Right lobe of liver (tissue), 6 donors: ENCODE measurements around the gene TUBG1. TPM values are rescaled to one million over a fixed set of nuclear protein-coding genes. Genes with fewer than 3 reads are reported as not detected.
A peak's percentile ranks its signal among the peaks of the same experiment; 100 is the strongest.
"Not testable (repeated sequence)": the region's sequence is repeated elsewhere in the genome, so short reads cannot be mapped to it uniquely, and the experiment has no call there.

ENCODE experiments used
- ATAC-seq, 4 donors: fragments of 200-7000 bp; cut with Tn5 transposase; one replicate each; pipeline ENCODE4 v1.9.1; 2020; ENCODE audit warnings: mild to moderate bottlenecking in 4 of 4, moderate library complexity in 4 of 4
- DNase-seq, 3 donors: peaks; one replicate each; pipeline ENCODE4 v3.0.0-alpha.2; 2020
- H3K27ac ChIP-seq, 3 donors: fragments of 200-600 bp; one replicate each; pipeline ENCODE4 v1.8.0; 2022
- H3K27me3 ChIP-seq, 2 donors: fragments of 200-600 bp; one replicate each; pipeline ENCODE4 v1.8.0; 2022
- H3K36me3 ChIP-seq, 4 donors: fragments of 200-600 bp; sonication (generic) in 1 of 4; one replicate each; pipeline versions ENCODE4 v1.5.1 to v1.8.0; 2017 to 2022; ENCODE audit warnings: control low read depth in 1 of 4
- H3K4me1 ChIP-seq, 4 donors: fragments of 200-600 bp; sonication (generic) in 1 of 4; one replicate each; pipeline versions ENCODE4 v1.5.1 to v1.8.0; 2017 to 2022; ENCODE audit warnings: control low read depth in 1 of 4
- H3K4me3 ChIP-seq, 3 donors: fragments of 200-600 bp; one replicate each; pipeline ENCODE4 v1.8.0; 2022
- H3K9me3 ChIP-seq, 4 donors: fragments of 200-600 bp; sonication (generic) in 1 of 4; one replicate each; pipeline versions ENCODE4 v1.5.1 to v1.8.0; 2017 to 2022; ENCODE audit warnings: control low read depth in 1 of 4
- POLR2A ChIP-seq: fragments of 450-650 bp; IDR thresholded peaks from one replicate; pipeline ENCODE4 v1.6.1; 2017; ENCODE audit warnings: antibody characterized with exemption, mild to moderate bottlenecking
- WGBS: methylation state at CpG from one replicate; pipeline ENCODE4 v1.1.6; 2018; ENCODE audit warnings: low coverage, low lambda C conversion rate; ENCODE audit not compliant: insufficient coverage; ENCODE audit errors: missing lambda C conversion rate; 5-methylcytosine and 5-hydroxymethylcytosine counted together
- intact Hi-C, 2 donors: fragments of 100-400 bp; cut with DNase I; formaldehyde crosslinking; loops; one replicate each; pipeline versions ENCODE4 v1.11.2 to v1.14.1; 2022
- total RNA-seq, 6 experiments: library from RNA; depleted of rRNA in 2 of 6; stranded (reverse); fragments of >200 nt in 2 of 6; fragmentation: NEBNext Ultra II Directional in 3 of 6; extraction: Animal tissue kit (Norgen Biotek cat#: 25700) in 3 of 6; gene quantifications; one replicate each; pipeline versions ENCODE4 v1.1.0 to v1.2.4, GENCODE V29; 2016 to 2023
- TF ChIP-seq, protein P1 (sequence below), 4 donors: fragments of 200-600 bp in 3 of 4; fragments of 450-650 bp in 1 of 4; IDR thresholded peaks; one replicate each; pipeline versions ENCODE4 v1.5.1 to v1.8.0; 2016 to 2022; ENCODE audit warnings: antibody characterized with exemption in 4 of 4, mild to moderate bottlenecking in 2 of 4
- donor health status: DM: no; HTN: yes; CAD: no.
- donor health status: DM: no; HTN: no; CAD: no.
- donor health status: DM: no; HTN: no; CAD: no.
- donor health status: DM: no; HTN: yes; CAD: no.
- donor health status: DM: no; HTN: yes; CAD: no.

Gene TUBG1
- total RNA-seq, 6 experiments from 2014 or later: 17.9 to 44.5 (median 22.0) TPM

DNA sequence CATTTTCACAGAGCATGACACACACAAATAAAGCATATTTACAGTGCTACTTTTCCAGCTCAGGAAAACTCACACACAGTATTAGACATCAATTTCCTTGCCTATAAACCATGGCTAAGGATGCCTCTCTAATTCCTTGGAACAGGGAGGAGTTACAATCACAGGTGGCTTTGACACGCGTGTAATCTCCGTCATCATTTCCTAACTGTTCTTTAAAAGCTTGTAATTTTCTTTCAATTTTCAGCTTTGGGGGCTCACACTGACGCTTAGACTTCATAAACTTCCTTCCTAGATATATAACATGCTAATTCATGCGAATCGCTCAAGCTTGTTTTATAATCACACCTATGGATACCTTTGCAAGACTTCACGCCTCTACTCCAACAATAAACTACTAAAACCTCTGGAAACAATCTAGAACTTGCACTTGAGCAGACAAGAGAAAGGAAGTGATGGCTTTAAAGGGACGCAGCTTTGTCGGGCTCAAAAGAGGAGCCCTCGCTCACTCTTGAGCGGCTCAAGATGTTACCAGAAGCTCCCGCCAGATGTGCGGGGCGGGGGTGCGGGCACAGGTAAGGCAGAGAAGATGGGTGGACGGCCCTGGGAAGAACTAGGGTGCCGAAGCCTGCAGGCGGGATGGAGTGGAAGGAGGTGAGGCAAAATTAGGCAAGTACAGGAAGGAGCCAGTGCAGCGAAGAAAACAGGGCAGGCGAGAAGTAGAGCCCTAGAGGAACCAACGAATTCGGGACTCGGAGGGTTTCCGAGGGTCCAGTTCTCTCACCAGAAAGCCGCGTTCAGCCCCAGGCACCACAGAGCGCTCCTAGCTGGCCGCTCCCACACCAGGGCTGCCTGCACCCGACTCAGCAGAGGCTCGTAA, 940 bp upstream of the TUBG1 start:
- Histone ChIP-seq H3K4me3 (peak overlapping the region; percentile 78 to 80 (median 80)), H3K9me3 (no peaks in the 10 kb centered on the region), H3K36me3 (peaks cover 0 to 16% (median 2%) of the 10 kb centered on the region in 4 donors), H3K4me1 (peaks cover 0 to 26% (median 6%) of the 10 kb centered on the region in 4 donors), H3K27me3 (no peaks in the 10 kb centered on the region), H3K27ac (peak overlapping the region; percentile 48 to 88 (median 80))
- peak; percentile 54 to 70 (median 64) for ATAC-seq
- intact Hi-C loops: no loop called here
- peak in 2 of 3 donors; percentile 48 to 62 for DNase-seq
- WGBS: under 1% methylated on average over 22 of the region's 30 CpGs
- TF ChIP-seq, protein P1, sequence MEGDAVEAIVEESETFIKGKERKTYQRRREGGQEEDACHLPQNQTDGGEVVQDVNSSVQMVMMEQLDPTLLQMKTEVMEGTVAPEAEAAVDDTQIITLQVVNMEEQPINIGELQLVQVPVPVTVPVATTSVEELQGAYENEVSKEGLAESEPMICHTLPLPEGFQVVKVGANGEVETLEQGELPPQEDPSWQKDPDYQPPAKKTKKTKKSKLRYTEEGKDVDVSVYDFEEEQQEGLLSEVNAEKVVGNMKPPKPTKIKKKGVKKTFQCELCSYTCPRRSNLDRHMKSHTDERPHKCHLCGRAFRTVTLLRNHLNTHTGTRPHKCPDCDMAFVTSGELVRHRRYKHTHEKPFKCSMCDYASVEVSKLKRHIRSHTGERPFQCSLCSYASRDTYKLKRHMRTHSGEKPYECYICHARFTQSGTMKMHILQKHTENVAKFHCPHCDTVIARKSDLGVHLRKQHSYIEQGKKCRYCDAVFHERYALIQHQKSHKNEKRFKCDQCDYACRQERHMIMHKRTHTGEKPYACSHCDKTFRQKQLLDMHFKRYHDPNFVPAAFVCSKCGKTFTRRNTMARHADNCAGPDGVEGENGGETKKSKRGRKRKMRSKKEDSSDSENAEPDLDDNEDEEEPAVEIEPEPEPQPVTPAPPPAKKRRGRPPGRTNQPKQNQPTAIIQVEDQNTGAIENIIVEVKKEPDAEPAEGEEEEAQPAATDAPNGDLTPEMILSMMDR (IDR thresholded peaks at IDR 0.05): peak in 1 of 4 donors; percentile 12
- TF ChIP-seq POLR2A: no peak

DNA sequence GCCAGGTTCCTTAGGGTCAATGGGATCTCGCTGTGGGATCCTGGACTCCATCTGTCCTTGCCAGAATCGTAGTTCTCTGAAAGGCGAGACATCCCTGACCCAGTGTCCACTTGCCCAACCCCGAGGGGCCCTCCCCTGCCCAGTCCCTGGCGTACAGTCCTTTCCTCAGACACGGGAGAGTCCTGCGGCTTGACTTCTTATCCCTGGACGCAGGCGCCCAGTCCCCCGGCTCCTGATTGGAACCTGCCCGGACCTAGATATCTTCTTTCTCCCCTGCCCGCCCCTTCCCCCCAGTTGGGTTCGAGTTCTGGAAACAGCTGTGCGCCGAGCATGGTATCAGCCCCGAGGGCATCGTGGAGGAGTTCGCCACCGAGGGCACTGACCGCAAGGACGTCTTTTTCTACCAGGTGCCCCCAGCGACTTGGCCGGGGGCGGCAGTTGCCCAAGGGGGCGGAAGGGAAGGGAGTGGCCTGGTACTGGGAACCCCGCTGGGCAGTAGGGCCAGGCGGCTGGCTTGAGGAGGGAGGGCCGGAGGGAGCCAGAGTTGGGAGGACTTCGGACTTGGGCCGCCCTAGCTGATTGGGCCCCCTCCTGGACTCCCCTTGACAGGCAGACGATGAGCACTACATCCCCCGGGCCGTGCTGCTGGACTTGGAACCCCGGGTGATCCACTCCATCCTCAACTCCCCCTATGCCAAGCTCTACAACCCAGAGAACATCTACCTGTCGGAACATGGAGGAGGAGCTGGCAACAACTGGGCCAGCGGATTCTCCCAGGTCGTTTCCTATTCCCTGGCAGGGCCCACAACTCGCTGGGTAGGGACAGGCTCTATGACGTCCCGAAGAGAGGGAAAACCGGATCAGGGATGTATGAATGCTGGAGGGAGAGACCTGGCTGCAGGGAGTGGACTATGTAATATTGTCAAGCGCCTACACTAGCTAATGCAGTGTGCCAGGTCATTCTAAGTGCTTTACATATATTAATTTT, 625 bp downstream of the TUBG1 start:
- DNase-seq (peak in 2 of 3 donors; percentile 51 to 65), ATAC-seq (peak; percentile 19 to 34 (median 26))
- Histone ChIP-seq H3K27ac (peak overlapping the region; percentile 16 to 72 (median 48)), H3K4me1 (peaks cover 0 to 26% (median 6%) of the 10 kb centered on the region in 4 donors), H3K36me3 (peaks cover 0 to 26% (median 8%) of the 10 kb centered on the region in 4 donors), H3K4me3 (peak overlapping the region; percentile 71 to 80 (median 78))
- not testable (repeated sequence) for H3K27me3 ChIP-seq, H3K9me3 ChIP-seq
- WGBS: 10% methylated on average over 29 of the region's 42 CpGs
- intact Hi-C loops: loop anchor here (10.0 kb wide), 1 partner anchor 75 kb away; the partner anchor contains the start of genes CCR10 (in 2 of the 2) and CNTNAP1 (in 2 of the 2)

DNA sequence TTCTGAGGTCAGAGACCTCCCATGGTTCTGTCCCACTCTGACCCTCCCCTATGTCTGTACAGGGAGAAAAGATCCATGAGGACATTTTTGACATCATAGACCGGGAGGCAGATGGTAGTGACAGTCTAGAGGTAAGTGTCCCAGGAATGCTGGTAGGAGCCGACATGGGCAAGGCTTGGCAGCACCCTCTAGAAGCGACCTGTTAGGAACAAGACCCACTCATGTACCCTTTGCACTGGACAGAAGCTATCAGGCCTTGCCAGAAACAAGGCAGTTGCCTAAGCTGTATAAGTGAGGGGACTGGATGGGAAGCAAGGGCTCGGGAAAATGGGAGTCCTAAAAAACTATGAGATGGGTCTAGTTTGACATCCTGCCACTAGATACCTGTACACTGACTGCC, 2.5 kb downstream of the TUBG1 start:
- intact Hi-C loops: loop anchor here (10.0 kb wide), 1 partner anchor 73 kb away; the partner anchor contains the start of genes CCR10 (in 2 of the 2) and CNTNAP1 (in 2 of the 2)
- H3K4me1 ChIP-seq: peaks cover 0 to 17% (median 6%) of the 10 kb centered on the region in 4 donors
- DNase-seq (no peak), ATAC-seq (no peak)
- H3K9me3 ChIP-seq: no peaks in the 10 kb centered on the region
- TF ChIP-seq, protein P1 (IDR thresholded peaks at IDR 0.05): no peak
- no peak for TF ChIP-seq POLR2A
- no peaks in the 10 kb centered on the region for H3K27me3 ChIP-seq
- 100% methylated on average over 1 of the region's 4 CpGs for WGBS
- no peak overlapping the region for H3K27ac ChIP-seq
- H3K4me3 ChIP-seq: no peak overlapping the region
- peaks cover 0 to 31% (median 10%) of the 10 kb centered on the region in 4 donors for H3K36me3 ChIP-seq

DNA sequence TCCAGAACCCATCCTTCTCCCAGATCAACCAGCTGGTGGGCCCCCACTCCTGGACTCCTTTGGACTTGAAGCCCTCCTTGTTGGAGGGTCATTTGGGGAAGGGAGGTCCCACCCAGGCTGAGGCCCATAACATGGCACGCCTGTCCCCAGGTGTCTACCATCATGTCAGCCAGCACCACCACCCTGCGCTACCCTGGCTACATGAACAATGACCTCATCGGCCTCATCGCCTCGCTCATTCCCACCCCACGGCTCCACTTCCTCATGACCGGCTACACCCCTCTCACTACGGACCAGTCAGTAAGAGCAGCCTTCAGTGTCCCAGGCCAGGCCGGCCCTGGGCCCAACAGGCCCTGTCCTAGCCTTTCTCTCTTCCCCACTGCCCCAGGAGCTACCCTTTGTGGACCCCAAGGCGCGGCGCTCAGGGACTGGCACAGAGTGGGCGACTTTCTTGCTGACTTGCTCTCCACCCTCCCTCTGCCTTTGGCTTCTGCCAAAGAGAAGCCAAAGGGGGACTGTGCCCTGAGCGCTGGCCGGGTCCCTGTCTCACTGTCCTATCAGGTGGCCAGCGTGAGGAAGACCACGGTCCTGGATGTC, 4.3 kb downstream of the TUBG1 start:
- DNase-seq: no peak
- WGBS: 93% methylated on average over 7 of the region's 17 CpGs
- Histone ChIP-seq H3K4me1 (peaks cover 0 to 10% (median 0%) of the 10 kb centered on the region in 4 donors), H3K27me3 (no peaks in the 10 kb centered on the region), H3K36me3 (peaks cover 0 to 31% (median 10%) of the 10 kb centered on the region in 4 donors), H3K27ac (no peak overlapping the region), H3K9me3 (no peaks in the 10 kb centered on the region), H3K4me3 (no peak overlapping the region)
- intact Hi-C loops: loop anchor here (10.0 kb wide), 1 partner anchor 71 kb away; the partner anchor contains the start of genes CCR10 (in 2 of the 2) and CNTNAP1 (in 2 of the 2)
- no peak for ATAC-seq
- TF ChIP-seq POLR2A: no peak
- TF ChIP-seq, protein P1 (IDR thresholded peaks at IDR 0.05): no peak
